ENCODE results near the gene MICALL2. TPM values are rescaled to one million over a fixed set of nuclear protein-coding genes. Genes with fewer than 3 reads are reported as not detected.
"Not testable (repeated sequence)": the region's sequence is repeated elsewhere in the genome, so short reads cannot be mapped to it uniquely, and the experiment has no call there.

The MICALL2 gene
- total RNA-seq, 1 donor from 2014 or later: 8.3 TPM

DNA sequence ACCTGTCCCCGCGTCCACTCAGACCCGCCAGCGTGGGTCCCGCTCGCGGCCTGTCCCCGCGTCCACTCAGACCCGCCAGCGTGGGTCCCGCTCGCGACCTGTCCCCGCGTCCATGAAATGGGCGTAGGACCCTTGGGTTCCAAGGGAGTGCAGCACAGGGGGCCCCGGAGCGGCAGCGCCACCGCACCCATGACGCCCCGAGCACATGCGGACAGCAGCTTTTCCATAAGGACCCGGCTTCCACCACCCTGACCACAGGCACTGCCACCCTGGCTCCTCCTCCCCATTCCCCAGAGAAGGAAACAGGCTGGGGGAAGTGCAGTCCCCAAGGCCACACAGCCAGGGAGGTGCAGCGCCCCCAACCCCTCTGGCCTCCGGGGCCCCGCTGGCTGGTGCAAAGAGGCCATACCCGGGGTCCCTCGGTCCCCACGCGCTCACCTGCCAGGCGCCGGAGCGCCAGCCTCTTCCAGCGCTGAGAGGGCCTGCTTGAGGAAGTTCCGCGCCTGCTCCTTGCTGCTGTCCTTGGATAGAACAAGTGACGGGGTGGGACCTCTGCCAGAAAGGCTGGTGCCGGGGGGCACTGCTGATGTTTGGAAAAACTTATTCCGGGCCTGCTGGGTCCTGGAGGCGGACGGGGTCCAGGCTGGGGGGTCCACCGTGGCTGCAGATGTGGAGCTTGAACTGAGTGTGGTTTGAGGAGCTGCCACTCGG is 14.9 kb downstream of the MICALL2 start:
- no peaks in the 10 kb centered on the region for H3K27me3 ChIP-seq (ENCODE audit: low read depth)
- no peaks in the 10 kb centered on the region for H3K9me3 ChIP-seq (replicated peaks)
- H3K4me3 ChIP-seq: no peak overlapping the region
- H3K36me3 ChIP-seq: peaks cover 19% of the 10 kb centered on the region
- H3K4me1 ChIP-seq: no peaks in the 10 kb centered on the region
- H3K27ac ChIP-seq (replicated peaks): no peak overlapping the region
- intact Hi-C loops (cut with micrococcal nuclease): no loop called here
- no peak for TF ChIP-seq CTCF (IDR thresholded peaks at IDR 0.05; ENCODE audit: borderline replicate concordance)
- no peak for DNase-seq

DNA sequence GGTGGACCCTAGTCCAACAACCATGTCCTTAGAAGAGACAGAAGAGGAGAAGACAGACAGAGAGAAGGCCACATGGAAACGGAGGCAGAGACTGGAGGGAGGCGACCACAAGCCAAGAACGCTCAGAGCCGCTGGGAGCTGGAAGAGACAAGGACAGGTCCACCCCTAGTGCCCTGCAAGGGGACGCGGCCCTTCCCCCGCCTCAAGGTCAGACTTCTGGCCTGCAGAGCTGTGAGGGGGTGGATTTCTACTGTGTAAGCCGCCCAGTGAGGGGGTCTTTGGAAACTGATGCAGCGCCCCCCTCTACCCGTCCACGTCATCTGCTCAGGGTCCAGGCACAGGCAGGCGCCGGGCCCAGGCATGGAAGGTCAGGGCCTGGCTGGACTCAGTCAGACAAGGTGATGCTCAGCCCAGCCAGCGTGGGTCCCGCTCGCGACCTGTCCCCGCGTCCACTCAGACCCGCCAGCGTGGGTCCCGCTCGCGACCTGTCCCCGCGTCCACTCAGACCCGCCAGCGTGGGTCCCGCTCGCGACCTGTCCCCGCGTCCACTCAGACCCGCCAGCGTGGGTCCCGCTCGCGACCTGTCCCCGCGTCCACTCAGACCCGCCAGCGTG is 15.6 kb downstream of the MICALL2 start:
- H3K4me3 ChIP-seq; intact Hi-C loops (cut with micrococcal nuclease); H3K27me3 ChIP-seq (ENCODE audit: low read depth); H3K27ac ChIP-seq (replicated peaks); H3K4me1 ChIP-seq; H3K9me3 ChIP-seq (replicated peaks); DNase-seq: not testable (repeated sequence)
- peaks cover 20% of the 10 kb centered on the region for H3K36me3 ChIP-seq

DNA sequence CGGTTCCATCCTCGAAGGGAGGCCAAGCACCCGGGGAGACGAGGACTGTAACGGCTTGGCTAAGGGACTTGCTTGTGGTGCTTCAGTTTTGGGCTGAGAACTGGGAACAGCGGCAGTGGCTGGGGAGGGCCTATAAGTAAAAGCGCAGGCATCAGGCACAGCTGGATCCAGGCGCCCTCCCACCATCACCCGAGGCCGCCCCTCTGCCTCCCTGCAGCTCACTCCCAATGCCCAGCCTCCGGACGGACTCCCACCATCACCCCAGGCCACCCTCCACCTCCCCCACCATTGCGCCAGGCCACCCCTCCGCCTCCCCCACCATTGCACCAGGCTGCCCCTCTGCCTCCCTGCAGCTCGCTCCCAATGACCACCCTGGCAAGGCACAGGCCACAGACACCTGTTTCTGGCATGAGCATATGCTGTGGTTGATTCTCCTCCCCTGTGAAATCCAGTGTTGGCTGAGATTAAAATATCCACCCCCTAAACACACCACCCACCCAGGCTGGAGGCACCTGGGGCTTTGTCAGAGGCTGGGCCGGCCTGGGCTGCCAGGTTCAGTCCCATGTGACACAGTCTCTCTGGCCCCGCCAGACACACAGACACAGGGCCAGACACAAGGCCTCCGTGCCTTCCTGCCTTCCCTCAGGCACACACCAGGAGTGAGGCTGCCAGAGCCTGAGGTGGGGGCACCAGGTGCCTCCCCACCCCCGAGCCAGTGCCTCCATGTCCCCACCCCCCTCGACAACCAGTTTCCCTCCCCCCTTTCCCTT is 16.7 kb downstream of the MICALL2 start:
- TF ChIP-seq CTCF (IDR thresholded peaks at IDR 0.05; ENCODE audit: borderline replicate concordance): no peak
- H3K4me1 ChIP-seq: no peaks in the 10 kb centered on the region
- H3K36me3 ChIP-seq: peaks cover 30% of the 10 kb centered on the region
- H3K27me3 ChIP-seq (ENCODE audit: low read depth): no peaks in the 10 kb centered on the region
- intact Hi-C loops (cut with micrococcal nuclease): no loop called here
- H3K27ac ChIP-seq (replicated peaks): no peak overlapping the region
- H3K9me3 ChIP-seq (replicated peaks): no peaks in the 10 kb centered on the region
- no peak overlapping the region for H3K4me3 ChIP-seq
- DNase-seq: no peak

- no peak for TF ChIP-seq CTCF (IDR thresholded peaks at IDR 0.05; ENCODE audit: borderline replicate concordance)
- DNase-seq: no peak
- intact Hi-C loops (cut with micrococcal nuclease): no loop called here
- peaks cover 34% of the 10 kb centered on the region for H3K36me3 ChIP-seq
- no peaks in the 10 kb centered on the region for H3K27me3 ChIP-seq (ENCODE audit: low read depth)
- H3K4me1 ChIP-seq: no peaks in the 10 kb centered on the region
- H3K9me3 ChIP-seq (replicated peaks): no peaks in the 10 kb centered on the region
- H3K4me3 ChIP-seq: no peak overlapping the region
- H3K27ac ChIP-seq (replicated peaks): no peak overlapping the region
Observed at GRCh38 chr7:1441615-1442354, 17.5 kb downstream of the MICALL2 start.

DNA sequence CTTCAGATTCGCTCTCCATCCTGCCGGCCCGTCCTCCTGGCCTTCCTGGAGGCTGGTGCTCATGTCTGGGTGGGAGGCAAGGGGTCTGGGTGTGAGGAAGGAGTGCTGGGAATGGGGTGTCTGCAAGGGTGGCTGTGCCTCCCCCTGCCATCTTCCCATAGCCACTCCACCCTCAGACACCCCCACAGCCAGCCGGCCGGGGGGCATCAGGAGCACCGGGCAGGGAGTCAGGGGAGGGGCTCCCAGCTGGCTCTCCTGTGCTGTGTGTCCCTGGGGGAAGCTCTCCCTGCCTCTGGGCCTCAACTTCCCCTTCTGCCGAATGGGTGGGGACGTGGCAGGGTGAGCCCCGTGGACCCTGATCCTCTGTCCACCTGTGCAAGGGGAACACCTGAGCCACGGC is 18.6 kb downstream of the MICALL2 start:
- no peak for DNase-seq
- no peak overlapping the region for H3K4me3 ChIP-seq
- H3K27ac ChIP-seq (replicated peaks): no peak overlapping the region
- TF ChIP-seq CTCF (IDR thresholded peaks at IDR 0.05; ENCODE audit: borderline replicate concordance): no peak
- no peaks in the 10 kb centered on the region for H3K27me3 ChIP-seq (ENCODE audit: low read depth)
- no peaks in the 10 kb centered on the region for H3K4me1 ChIP-seq
- H3K36me3 ChIP-seq: peaks cover 40% of the 10 kb centered on the region
- H3K9me3 ChIP-seq (replicated peaks): no peaks in the 10 kb centered on the region
- intact Hi-C loops (cut with micrococcal nuclease): no loop called here
